Astrocyte of the cerebellum (primary cell): ENCODE data around the gene UGP2.

Experiments
- DNase-seq: peaks from one replicate; pipeline ENCODE4 v3.0.0-alpha.2; 2011; ENCODE audit warnings: low read depth
- H3K4me3 ChIP-seq: 2 replicates; pipeline ENCODE4 v1.5.1; 2011; ENCODE audit warnings: mild to moderate bottlenecking, low read depth, low read length, moderate library complexity
- CTCF ChIP-seq: IDR thresholded peaks from 2 replicates; pipeline ENCODE4 v1.5.1; 2012; ENCODE audit warnings: low read length, low read depth, moderate library complexity, mild to moderate bottlenecking; ENCODE audit errors: missing control alignments
- in situ Hi-C: cut with HindIII; loops from 2 replicates; pipeline ENCODE4 v1.10.0; 2017; ENCODE audit warnings: low sequenced_read_pairs

UGP2 gene

DNA sequence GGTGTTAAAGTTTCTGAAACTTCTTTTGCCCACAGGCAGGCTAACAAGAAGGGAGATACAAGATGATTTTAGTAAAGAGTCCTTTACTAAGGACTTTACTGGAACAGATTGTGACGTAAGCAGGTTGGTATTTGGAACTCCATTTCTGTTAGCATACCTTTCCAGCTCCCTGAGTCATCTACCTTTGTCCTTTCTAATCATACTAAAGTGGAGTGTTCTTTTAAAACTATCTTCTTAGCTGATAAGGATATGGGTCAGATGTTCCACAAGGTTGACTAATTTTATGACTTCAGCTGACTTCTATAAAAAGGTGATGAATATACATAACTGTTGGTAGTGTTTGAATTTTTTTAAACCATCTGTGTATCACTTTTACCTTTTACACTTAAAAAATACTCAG lies 21.1 kb downstream of the UGP2 start:
- TF ChIP-seq CTCF: no peak
- DNase-seq: no peak
- in situ Hi-C loops: loop anchor here (25.0 kb wide), 1 partner anchor 176 kb away; no protein-coding TSS in a partner anchor
- H3K4me3 ChIP-seq: no peak overlapping the region

DNA sequence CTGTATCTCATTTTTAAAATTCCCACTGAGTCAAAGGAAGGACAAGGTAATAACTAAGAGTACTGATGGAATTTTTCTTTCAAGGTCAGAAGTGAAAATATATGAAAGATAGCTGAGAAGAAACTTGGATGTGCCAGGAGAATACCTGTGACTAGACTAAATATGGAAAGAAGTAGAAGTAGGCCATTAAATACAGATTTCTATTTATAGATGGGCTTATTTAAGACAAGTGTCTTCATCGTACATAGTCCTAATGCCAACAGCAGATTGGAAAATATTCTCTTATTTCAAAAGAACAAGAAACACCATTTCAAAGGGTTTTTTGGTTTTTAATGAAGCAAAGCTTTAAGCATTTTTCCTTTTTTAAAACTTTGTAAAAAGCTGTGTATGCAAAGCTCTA lies 22.0 kb downstream of the UGP2 start:
- in situ Hi-C loops: loop anchor here (25.0 kb wide), 1 partner anchor 176 kb away; no protein-coding TSS in a partner anchor
- DNase-seq: no peak
- no peak for TF ChIP-seq CTCF
- no peak overlapping the region for H3K4me3 ChIP-seq

DNA sequence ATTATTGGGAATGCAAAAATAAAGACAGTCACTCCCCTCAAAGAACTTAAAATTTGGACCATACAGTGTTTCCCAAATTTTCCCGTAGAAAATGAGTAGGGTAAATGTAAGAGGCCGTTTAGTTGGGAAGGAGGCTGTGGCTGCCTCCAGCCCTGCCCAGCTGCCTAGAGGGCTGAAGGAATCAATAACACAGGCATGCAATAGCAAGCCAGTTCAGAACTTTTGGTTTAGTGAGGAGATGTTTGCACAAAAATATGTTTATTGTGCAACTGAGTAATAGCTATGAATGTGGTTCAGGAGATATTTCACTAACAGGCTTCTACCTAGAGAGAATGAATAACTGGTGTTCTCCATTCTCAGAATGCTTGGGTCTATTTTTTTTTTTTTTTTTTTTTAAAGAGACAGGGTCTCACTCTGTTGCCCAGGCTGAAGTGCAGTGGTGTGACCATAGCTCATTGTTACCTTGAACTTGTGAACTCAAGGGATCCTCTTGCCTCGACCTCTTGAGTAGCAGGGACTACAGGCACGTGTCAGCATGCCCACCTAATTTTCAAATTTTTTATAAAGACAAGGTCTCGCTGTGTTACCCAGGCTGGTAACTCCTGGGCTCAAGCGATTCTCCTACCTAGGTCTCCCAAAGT lies 23.6 kb downstream of the UGP2 start:
- H3K4me3 ChIP-seq: no peak overlapping the region
- DNase-seq: no peak
- no peak for TF ChIP-seq CTCF
- in situ Hi-C loops: loop anchor here (25.0 kb wide), 1 partner anchor 178 kb away; no protein-coding TSS in a partner anchor

DNA sequence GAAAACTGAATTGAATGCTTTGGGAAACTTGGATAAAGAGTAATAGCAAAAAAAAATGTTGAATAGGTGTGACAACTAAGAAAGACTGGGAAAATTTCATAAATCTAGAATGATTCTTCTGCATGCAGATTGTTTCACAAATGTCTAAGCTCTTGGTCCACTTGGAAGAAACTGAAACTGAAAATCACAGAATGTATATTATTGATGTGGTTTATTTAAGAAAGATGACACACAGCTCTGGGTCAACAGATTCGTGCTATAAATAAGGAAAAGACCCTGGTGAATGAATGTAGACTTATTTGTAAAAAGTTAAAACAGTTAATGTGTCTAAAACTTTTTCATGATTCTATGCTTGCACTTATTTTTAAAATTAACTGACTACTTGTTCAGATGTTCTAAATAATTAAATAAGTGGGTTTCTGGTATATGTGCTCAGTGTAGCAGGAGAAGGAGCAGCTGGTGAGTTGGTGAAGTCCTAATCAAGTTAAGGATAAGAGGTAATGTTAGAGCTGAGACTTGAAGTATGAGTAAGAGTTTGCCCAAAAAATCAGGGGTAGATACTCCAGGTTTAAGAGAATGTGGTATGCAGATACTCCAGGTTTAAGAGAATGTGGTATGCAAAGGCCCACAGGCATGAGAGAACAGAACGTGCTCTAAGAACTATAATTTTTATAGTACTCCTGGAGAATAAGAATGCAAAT lies 24.5 kb downstream of the UGP2 start:
- no peak for DNase-seq
- H3K4me3 ChIP-seq: no peak overlapping the region
- in situ Hi-C loops: loop anchor here (25.0 kb wide), 1 partner anchor 179 kb away; no protein-coding TSS in a partner anchor
- TF ChIP-seq CTCF: no peak

GRCh38 chr2:63870679-63871078 lies 29.0 kb downstream of the UGP2 start:
- no peak for TF ChIP-seq CTCF
- no peak for DNase-seq
- no peak overlapping the region for H3K4me3 ChIP-seq
- in situ Hi-C loops: loop anchor here (25.0 kb wide), 1 partner anchor 183 kb away; no protein-coding TSS in a partner anchor

GRCh38 chr2:63871864-63872263 lies 30.2 kb downstream of the UGP2 start:
- in situ Hi-C loops: loop anchor here (25.0 kb wide), 1 partner anchor 185 kb away; no protein-coding TSS in a partner anchor
- no peak for DNase-seq
- no peak overlapping the region for H3K4me3 ChIP-seq
- TF ChIP-seq CTCF: no peak
